ENCODE measurements around the gene SLC1A7. TPM values are rescaled to one million over a fixed set of nuclear protein-coding genes. Genes with fewer than 3 reads are reported as not detected.

The SLC1A7 gene
- polyA plus RNA-seq, 1 donor from 2014 or later, result not detected

DNA sequence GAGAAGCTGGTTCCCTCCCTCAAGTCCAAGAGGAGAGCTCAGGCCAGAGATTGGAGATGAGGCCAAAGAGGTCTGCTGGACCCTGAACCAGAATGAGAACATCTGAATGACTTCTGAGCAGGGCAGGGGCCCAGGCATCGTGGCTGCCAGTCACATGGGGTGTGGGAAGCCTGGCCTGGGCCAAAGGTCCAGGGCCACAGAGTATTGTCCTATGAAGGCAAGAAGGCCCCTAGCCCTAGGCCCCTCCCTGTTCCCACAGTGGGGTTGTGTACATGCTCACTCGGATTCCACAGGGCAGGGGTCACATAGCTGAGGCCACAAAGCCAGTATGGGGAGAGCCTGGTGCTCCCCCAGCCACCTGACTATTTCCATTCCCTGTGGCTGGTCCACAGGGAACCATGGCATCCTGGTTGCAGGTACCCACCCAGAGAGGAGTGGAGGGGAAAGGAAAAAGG lies 18.5 kb upstream of the SLC1A7 start:
- TF ChIP-seq SMC3 (conservative IDR thresholded peaks at IDR 0.05; ENCODE audit: poor library complexity) (no peak), EP300 (conservative IDR thresholded peaks at IDR 0.05; ENCODE audit: poor library complexity, severe bottlenecking) (no peak), MXI1 (conservative IDR thresholded peaks at IDR 0.05; ENCODE audit: poor library complexity, severe bottlenecking) (no peak), TAF1 (IDR thresholded peaks at IDR 0.05; ENCODE audit: low read depth) (no peak), RAD21 (conservative IDR thresholded peaks at IDR 0.05) (no peak), POLR2AphosphoS5 (IDR thresholded peaks at IDR 0.05) (no peak), EZH2 (IDR thresholded peaks at IDR 0.05; ENCODE audit: borderline replicate concordance, insufficient read depth, low read length, poor library complexity, severe bottlenecking) (no peak)
- TF ChIP-seq, protein P1, sequence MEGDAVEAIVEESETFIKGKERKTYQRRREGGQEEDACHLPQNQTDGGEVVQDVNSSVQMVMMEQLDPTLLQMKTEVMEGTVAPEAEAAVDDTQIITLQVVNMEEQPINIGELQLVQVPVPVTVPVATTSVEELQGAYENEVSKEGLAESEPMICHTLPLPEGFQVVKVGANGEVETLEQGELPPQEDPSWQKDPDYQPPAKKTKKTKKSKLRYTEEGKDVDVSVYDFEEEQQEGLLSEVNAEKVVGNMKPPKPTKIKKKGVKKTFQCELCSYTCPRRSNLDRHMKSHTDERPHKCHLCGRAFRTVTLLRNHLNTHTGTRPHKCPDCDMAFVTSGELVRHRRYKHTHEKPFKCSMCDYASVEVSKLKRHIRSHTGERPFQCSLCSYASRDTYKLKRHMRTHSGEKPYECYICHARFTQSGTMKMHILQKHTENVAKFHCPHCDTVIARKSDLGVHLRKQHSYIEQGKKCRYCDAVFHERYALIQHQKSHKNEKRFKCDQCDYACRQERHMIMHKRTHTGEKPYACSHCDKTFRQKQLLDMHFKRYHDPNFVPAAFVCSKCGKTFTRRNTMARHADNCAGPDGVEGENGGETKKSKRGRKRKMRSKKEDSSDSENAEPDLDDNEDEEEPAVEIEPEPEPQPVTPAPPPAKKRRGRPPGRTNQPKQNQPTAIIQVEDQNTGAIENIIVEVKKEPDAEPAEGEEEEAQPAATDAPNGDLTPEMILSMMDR (IDR thresholded peaks at IDR 0.05; ENCODE audit: poor library complexity, severe bottlenecking), result no peak
- TF ChIP-seq, protein P2, sequence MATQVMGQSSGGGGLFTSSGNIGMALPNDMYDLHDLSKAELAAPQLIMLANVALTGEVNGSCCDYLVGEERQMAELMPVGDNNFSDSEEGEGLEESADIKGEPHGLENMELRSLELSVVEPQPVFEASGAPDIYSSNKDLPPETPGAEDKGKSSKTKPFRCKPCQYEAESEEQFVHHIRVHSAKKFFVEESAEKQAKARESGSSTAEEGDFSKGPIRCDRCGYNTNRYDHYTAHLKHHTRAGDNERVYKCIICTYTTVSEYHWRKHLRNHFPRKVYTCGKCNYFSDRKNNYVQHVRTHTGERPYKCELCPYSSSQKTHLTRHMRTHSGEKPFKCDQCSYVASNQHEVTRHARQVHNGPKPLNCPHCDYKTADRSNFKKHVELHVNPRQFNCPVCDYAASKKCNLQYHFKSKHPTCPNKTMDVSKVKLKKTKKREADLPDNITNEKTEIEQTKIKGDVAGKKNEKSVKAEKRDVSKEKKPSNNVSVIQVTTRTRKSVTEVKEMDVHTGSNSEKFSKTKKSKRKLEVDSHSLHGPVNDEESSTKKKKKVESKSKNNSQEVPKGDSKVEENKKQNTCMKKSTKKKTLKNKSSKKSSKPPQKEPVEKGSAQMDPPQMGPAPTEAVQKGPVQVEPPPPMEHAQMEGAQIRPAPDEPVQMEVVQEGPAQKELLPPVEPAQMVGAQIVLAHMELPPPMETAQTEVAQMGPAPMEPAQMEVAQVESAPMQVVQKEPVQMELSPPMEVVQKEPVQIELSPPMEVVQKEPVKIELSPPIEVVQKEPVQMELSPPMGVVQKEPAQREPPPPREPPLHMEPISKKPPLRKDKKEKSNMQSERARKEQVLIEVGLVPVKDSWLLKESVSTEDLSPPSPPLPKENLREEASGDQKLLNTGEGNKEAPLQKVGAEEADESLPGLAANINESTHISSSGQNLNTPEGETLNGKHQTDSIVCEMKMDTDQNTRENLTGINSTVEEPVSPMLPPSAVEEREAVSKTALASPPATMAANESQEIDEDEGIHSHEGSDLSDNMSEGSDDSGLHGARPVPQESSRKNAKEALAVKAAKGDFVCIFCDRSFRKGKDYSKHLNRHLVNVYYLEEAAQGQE (IDR thresholded peaks at IDR 0.05; ENCODE audit: borderline replicate concordance), result no peak
- Histone ChIP-seq H3K9me3 (ENCODE audit: low read length) (no peaks in the 10 kb centered on the region), H3F3A (ENCODE audit: insufficient read depth, low read length, poor library complexity, severe bottlenecking) (no peaks in the 10 kb centered on the region), H3K4me2 (ENCODE audit: low read length) (no peak overlapping the region), H3K4me3 (ENCODE audit: low read length) (no peak overlapping the region), H3K79me2 (replicated peaks; ENCODE audit: insufficient read depth, low read length) (no peaks in the 10 kb centered on the region), H3K36me3 (ENCODE audit: insufficient read depth, low read length) (no peaks in the 10 kb centered on the region), H2AFZ (ENCODE audit: low read depth, low read length) (no peak overlapping the region), H4K20me1 (ENCODE audit: insufficient read depth) (no peaks in the 10 kb centered on the region), H3K27me3 (ENCODE audit: insufficient read depth, low read depth, low read length) (no peaks in the 10 kb centered on the region), H3K27ac (ENCODE audit: low read length) (no peak overlapping the region), H3K9ac (ENCODE audit: low read length) (no peak overlapping the region), H3K9me2 (ENCODE audit: insufficient read depth, low read length) (no peaks in the 10 kb centered on the region)

DNA sequence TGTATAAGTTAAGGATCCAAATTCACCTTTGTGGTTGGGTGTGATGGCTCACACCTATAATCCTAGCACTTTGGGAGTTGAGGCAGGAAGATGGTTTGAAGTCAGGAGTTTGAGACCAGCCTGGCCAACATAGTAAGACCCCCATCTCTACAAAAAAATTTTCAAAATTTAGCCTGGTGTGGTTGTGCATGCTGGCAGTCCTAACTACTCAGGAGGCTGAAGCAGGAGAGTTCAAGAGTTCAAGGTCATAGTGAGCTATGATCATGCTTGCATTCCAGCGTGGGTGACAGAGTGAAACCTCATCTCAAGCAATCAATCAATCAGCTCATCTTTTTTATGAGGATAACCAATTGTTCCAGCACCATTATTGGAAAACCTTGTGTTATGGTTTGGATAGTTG lies 16.5 kb upstream of the SLC1A7 start:
- H3K4me2 ChIP-seq (ENCODE audit: low read length), result no peak overlapping the region

More for the DNA sequence above, 16.5 kb upstream of the SLC1A7 start:
- H3K9ac ChIP-seq (ENCODE audit: low read length), result no peak overlapping the region
- TF ChIP-seq TAF1 (IDR thresholded peaks at IDR 0.05; ENCODE audit: low read depth), result no peak
- no peak for TF ChIP-seq RAD21 (conservative IDR thresholded peaks at IDR 0.05)
- TF ChIP-seq, protein P2 (IDR thresholded peaks at IDR 0.05; ENCODE audit: borderline replicate concordance), result no peak
- TF ChIP-seq, protein P1 (IDR thresholded peaks at IDR 0.05; ENCODE audit: poor library complexity, severe bottlenecking), result no peak
- no peak for TF ChIP-seq POLR2AphosphoS5 (IDR thresholded peaks at IDR 0.05)
- TF ChIP-seq MXI1 (conservative IDR thresholded peaks at IDR 0.05; ENCODE audit: poor library complexity, severe bottlenecking), result no peak
- TF ChIP-seq EP300 (conservative IDR thresholded peaks at IDR 0.05; ENCODE audit: poor library complexity, severe bottlenecking), result no peak
- no peak for TF ChIP-seq EZH2 (IDR thresholded peaks at IDR 0.05; ENCODE audit: borderline replicate concordance, insufficient read depth, low read length, poor library complexity, severe bottlenecking)
- TF ChIP-seq SMC3 (conservative IDR thresholded peaks at IDR 0.05; ENCODE audit: poor library complexity), result no peak
- no peak overlapping the region for H2AFZ ChIP-seq (ENCODE audit: low read depth, low read length)
- H3K27me3 ChIP-seq (ENCODE audit: insufficient read depth, low read depth, low read length), result no peaks in the 10 kb centered on the region
- no peaks in the 10 kb centered on the region for H3K9me2 ChIP-seq (ENCODE audit: insufficient read depth, low read length)
- H3K36me3 ChIP-seq (ENCODE audit: insufficient read depth, low read length), result no peaks in the 10 kb centered on the region
- H3K9me3 ChIP-seq (ENCODE audit: low read length), result no peaks in the 10 kb centered on the region
- H3K4me3 ChIP-seq (ENCODE audit: low read length), result no peak overlapping the region
- no peaks in the 10 kb centered on the region for H3F3A ChIP-seq (ENCODE audit: insufficient read depth, low read length, poor library complexity, severe bottlenecking)
- no peaks in the 10 kb centered on the region for H4K20me1 ChIP-seq (ENCODE audit: insufficient read depth)
- no peaks in the 10 kb centered on the region for H3K79me2 ChIP-seq (replicated peaks; ENCODE audit: insufficient read depth, low read length)
- no peak overlapping the region for H3K27ac ChIP-seq (ENCODE audit: low read length)
